GM18868 (cell line): Measurements from ENCODE around the gene C2orf49.
A peak's percentile ranks its signal among the peaks of the same experiment; 100 is the strongest.

ENCODE experiments used
- ATAC-seq: cut with Tn5 transposase; IDR thresholded peaks from one replicate; pipeline ENCODE4 v1.9.1; 2021; ENCODE audit warnings: mild to moderate bottlenecking, moderate library complexity; ENCODE audit not compliant: unreplicated experiment

Gene C2orf49

DNA sequence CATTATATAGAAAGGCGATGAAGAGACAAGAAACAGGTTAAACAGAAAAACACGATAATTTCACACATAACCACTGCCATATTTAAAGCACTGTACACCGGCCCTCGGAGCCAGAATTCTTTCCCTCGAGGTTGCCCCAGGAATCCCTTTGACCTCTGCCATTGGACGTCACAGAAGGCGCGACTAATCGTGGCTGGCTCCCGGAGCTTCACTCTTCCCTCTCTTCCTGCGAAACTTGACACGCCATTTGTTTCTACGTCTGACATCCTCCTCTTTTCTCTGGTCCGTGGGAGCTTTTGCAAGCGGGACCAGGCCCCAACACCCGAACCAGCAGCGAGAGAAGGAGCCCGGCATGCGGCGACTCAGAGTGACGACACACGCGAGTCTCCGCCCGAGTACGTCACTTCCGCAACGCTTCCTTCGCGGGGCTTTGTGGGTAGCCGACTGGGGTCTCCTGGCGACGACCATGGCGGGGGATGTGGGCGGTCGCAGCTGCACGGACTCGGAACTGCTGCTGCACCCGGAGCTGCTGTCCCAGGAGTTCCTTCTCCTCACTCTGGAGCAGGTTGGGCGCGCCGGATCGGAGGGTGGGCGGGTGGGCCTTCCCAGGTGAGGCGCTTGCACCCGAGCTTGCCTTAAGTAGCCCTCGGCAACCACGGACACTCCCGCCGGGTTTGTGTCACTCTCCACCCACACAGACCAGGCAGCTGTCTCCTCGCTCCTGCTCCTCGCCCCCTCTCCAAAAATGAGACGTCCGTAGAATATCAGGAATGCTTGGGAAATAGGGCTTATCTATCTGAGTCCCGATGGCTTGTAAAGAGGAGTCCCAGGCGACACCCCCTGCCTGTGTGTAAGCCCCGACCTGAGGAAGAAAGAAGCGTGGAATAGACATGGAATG, at the start of gene C2orf49:
Gene C2orf49 (plus strand): TSS at position 419 of the 898 bp plus-strand sequence. CDS start 48 bp downstream, at position 467.
- ATAC-seq: peak; percentile 94

DNA sequence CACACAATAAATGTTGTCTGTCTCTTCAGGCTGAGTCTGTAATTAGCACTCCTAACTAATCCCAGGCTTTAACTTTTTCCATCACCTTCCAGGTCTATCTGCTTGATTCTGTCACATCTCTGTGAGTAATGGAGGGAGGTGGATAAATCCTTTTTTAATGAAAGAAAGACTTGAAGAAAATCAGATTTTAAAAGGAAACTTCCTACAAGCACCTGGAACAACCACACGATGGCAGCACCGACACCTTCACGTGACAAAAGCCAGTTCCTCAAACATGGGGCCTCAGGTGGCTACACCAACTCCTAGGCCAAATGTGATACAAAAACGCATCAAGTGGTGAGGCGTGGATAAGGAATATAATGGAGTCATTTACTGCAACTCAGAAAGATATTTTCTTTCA, 49.6 kb upstream of the C2orf49 start:
- no peak for ATAC-seq

DNA sequence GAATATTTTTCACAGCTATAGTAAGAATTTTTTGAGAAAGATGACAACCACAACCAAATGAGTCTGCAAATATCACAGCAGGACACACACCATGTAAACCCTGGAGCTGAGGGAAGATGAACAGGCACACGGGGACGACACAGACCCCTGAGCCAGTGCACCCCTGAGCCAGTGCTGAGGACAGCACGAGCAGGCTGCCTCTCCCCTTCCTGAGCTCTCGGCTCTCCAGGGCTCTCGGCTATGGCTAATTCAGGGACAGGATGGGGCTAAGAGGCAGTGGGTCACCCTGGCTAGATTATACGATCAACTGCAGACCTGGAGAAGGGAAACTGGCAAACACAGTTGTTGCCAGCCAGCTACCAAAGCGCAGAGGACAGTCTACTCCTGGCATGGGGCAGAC, 49.2 kb upstream of the C2orf49 start:
- no peak for ATAC-seq

DNA sequence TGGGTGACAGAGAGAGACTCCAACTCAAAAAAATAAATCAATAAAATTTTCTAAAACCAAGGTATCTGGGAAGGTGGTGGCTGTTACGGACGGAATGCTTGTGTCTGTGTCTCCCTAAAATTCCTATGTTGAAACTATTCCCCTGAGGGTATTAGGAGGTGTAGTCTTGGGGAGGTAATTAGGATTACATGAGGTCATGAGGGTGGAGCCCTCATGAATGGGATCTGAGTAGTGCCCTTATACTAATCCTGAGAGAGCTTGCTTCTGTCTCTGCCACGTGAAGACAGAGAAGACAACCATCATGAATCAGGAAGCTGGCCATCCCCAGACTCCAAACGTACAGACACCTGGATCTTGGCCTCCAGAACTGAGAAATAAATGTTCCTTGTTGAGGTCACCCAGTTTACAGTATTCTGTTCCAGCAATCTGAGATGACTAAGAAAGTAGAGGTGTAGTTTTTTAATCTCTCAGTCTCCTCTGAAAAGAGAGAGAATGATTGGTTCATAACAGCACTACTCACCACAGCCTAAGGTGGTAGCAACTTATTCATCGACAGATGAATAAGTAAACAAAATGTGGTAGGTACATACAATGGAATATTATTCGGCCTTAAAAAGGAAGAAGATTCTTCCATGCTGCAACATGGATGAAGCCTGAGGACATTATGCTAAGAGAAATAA, 46.2 kb upstream of the C2orf49 start:
- ATAC-seq: no peak

DNA sequence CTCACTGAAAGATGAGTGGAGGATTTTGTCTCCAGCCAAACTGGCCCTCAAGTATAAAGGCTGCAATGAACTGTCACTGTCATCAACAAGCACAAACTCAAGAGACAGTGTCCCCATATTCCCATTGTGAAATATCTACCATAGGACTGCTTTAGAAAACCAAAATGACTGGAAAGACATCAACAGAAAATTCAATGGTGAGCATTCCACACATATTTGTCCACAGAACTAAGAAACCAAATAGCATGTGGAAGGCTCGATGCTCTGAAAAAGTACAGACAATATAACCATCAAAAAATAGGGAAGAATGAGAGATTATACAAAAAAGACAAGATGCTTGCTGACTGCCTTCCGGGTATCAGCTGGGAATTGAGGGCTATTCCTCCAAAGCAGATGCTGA, 45.4 kb upstream of the C2orf49 start:
- ATAC-seq: no peak

DNA sequence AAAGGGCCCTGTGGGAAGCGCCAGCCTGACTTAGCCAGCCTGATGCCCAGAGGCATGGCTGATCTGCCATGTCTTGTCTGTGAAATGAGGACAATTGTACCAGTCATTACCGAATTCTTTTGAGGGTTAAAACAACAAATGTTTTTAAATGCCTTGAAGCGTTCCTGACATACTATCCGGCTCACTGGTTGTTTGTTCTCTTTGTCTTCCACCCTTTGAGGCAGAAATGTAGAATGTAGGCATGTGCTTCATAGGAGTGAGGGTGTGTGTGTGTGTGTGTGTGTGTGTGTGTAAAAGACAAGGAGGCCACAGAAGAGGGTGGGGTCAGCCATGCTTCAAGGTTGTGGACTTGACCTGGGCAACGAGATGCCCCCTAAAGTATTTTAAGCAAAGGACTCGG, 43.3 kb upstream of the C2orf49 start:
- ATAC-seq: no peak

DNA sequence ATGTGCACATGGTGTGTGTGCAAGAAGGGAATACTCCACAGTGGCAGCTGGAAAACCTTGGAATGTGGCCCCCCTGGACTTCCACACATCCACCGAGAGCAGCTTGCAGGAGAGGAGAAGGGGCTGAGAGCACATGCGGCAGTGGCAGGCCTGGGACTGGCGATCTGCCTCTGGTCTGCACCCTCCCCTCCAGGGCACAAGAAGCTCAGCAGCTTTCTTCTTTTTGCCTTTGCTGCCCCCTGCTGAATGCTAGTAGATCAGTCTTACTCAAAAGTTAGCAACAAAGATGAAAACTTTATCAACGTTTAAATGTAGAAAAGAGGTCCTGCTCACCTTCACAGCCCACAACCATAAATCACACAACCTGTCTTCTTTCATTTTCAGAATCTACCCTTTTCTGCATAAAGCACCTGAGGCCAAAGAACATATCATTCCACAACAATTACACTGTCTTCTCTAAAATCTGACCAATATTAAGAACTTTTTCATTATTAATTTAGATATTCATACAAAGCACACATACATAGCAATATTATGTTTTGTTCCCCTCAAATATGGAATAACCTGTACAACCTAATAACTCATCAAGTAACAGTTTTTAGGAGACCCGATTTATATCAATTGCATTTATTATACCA, 42.4 kb upstream of the C2orf49 start:
- ATAC-seq: peak; percentile 75

DNA sequence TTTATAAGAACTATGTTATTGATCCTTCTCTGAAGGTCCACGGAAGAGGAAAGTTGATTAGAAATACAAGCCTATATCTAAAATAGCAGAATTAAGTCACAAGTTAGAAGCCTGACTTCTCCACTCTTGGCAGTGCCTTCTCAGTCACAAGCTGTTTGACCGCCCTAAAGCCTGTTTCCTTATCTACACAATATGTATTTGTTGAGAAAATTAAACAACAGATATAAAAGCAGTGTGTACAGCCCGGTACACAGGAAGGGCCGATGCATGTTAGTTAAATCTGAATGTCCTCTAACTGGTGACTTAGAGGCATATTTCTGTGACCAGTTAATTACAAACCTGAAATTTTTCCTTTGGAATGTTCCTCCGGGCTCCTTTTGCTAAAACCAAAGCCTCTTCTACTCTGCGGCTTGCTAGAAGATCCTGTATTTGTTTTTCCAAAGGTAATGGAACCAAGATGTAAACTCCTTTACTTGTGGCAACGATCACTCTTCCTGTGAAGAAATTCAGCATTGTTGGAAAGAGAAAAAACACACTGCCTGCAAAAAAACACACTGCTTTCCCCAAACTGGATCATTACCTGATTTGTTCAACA, 41.2 kb upstream of the C2orf49 start:
- ATAC-seq: no peak

DNA sequence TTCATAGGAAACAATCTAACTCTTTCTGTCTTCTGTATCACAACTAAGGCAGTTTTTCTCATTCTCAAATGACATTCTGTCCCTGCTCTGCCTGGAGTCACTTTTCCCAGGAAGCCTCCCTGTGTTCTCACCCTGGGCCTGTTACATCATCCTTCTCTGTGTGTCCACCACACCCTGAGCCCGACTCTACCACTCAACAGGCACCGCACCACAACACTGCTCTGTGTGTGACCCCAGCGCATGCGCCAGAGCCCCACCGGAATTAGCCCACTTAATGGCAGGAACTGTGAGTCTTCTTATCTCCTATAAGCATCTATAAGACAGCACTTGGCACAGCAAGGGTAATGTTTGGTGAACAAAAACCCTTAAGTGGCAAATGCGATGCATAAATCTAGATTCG, 40.1 kb upstream of the C2orf49 start:
- ATAC-seq: no peak

DNA sequence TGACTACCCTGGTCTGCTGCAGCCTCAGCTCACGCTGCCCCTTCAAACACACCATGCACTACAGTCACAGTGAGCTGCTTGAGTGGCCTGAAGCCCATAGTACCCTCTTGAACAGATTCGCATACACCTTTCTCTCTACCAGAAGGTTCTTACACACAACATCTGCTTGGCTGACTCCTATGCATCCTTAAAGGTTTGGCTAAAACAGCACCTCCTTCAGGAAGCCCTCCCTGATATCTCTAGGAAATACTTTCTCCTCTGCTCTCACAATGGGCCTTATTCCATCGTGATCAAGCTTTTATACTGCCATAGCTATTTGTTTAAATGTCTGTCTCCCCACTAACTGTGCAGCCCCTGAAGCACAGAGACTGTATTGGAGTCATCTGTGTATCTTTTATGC, 39.3 kb upstream of the C2orf49 start:
- no peak for ATAC-seq

DNA sequence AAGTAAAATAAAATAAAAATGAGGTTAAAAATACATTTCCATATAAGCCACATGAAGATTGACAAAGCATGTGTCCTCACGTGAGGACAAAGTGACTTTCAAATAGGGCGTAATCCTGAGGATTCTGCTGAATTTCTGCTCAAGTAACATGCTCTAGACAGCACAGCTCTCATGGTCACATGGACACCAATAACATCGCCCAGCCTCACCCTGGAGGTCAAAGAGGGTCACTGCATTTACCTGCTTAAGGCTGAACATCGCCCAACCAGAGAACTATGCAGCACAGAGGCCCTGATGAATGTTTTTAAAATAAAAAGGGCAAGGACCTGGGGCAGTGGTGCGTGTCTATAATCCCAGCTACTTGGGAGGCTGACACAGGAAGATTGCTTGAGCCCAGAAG, 38.0 kb upstream of the C2orf49 start:
- no peak for ATAC-seq

DNA sequence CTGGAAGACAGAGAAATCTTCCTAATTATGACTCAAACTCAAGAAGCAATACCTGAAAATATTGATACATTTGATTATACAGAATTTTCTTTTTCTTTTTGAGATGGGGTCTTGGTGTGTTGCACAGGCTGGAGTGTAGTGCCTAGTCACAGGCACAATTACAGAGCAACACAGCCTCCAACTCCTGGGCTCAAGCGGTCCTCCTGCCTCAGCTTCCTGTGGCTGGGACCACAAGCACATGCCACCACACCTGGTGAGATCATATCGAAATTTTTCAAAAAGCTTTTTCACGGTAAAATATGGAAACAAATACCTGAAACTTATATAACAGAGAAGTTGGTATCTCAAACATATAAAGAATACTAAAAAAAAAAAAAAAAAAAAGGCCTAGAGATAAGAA, 35.7 kb upstream of the C2orf49 start:
- no peak for ATAC-seq

DNA sequence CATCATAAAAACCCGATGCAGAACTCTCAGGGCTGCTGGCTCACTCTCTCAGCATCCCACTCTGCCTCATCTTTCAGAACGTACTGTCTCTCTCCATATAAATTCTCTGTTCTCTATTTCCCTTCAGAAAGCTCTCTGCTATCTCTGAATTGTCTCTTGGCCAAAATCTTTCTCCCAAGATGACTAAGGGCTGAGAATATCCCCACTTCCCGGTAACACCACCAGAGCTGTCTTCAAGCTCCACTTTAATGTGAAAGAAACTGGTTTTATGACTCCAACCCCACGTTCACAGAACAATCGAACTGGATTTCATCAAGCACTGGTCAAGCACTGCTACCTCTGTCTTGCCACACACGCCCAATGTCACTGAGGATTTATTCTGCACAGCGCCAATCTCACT, 30.2 kb upstream of the C2orf49 start:
- no peak for ATAC-seq

DNA sequence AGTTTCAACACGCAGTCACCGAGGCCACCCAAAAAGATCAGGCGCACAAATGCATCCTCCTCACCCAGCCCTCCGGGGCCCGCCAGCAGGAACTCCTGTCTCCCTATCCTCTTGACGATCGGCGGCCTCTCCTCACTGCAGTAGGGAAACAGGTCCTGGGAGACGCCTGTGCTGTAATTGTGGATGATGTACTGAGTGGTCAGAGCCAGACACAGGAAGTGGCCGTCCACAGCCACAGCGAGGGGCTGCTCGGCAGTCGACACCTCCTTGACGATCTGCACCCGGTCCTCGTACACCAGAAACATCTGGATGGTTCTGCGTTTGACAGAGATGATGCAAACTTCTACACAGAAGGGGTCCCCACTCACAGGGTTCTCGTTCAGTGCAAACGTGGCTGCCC, 29.8 kb upstream of the C2orf49 start:
- no peak for ATAC-seq

DNA sequence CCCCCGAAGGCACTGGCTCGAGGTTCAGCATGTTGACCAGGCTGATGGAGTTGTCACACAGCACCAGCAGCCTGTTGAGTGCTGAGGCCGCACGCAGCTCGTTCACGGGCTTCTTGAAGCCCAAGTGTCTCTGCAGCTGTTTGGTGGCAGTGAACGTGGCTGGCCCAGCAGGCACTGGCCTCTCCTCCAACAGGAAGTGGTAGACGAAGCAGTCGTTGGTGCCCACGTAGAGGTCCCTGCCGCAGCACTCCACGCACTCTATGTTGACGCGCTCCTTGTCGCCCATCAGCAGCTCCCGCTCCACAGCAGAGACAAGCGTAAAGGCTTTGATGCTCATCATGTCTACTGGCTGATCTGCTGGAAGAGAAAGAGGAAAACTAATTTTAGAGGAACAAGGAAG, 29.4 kb upstream of the C2orf49 start:
- ATAC-seq: no peak

DNA sequence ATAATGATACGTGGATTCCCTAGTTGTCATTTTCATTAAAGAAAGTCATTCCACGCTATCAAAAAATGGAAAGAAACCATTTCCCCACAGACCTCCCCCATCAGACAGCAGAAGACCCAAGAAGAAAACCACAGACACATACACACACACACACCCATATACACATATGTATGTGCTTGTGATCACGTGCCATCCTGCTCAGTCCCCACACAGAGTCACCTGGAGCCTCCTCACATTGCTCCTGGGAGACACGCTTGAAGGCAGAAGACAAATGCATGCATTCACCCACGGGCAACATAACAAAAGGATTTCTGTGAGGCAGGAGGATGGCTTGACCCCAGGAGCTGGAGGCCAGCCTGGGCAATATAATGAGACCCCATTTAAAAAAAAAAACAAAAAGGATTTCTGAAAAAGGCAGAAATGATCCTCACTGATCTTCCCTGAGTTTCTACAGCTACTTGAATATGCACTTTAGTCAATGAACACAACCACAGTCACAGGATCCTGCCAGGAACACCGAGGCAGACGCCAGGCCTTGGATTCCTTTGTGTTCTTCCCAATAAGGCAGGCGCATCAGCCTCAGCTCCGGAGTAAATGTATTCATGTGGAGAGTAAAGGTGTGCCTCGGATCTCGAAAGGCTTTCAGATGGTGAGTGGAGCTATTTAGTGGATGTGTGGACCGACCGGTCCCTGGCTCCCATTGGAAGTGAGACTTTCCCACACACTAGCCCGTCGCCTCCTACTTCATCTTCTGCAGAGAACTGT, 28.8 kb upstream of the C2orf49 start:
- no peak for ATAC-seq

DNA sequence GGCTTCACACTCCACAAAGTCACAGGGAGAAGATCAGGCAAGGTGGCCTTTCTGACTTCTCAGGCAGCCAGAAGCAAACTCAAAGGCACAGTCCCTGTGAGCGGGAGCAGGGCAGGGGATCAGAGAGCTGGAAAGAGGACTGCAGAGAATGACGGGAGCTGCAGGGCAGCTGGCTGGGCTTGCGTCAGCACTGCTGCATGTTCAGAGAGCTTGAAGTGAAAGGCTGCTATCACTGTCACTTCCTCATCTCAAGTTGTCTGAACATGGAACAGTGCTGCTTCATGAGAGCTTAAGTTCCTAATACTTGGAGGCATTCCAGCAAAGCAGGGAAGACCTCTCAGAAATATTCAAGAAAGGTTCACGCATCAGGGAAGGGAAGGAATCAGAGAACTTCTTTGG, 28.2 kb upstream of the C2orf49 start:
- ATAC-seq: peak; percentile 76

DNA sequence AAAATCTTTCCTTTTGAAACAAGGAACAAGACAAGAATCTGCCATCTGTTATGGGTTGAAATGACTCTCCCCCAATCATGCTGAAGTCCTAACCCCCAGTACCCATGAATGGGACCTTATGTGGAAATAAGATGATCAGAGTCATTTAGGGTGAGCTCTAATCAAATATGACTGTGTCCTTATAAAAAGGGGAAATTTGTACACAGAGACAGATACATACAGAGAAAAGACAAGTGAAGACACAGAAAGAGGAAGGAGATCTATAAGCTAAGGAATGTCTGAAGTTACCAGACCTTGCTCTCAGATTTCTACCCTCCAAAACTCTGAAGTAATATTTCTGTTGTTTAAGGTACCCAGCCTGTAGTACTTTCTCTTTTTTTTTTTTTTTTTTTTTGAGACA, 23.5 kb upstream of the C2orf49 start:
- peak; percentile 46 for ATAC-seq

DNA sequence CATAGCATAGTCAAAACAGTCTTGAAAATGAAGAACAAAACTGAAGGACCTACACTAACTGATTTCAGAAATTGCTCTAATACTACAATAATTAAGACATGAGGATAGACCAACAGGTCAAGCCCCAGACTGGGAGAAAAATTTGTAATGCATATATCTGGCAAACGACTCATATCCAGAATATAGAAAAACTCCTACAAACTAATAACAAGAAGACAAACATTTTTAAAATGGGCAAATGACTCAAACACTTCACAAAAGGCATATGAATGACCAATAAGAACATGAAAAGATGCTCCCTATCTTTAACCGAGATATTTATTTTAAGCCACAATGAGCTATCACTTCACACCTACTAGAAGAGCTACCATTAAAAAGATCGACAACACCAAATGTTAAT, 22.0 kb upstream of the C2orf49 start:
- peak; percentile 75 for ATAC-seq

DNA sequence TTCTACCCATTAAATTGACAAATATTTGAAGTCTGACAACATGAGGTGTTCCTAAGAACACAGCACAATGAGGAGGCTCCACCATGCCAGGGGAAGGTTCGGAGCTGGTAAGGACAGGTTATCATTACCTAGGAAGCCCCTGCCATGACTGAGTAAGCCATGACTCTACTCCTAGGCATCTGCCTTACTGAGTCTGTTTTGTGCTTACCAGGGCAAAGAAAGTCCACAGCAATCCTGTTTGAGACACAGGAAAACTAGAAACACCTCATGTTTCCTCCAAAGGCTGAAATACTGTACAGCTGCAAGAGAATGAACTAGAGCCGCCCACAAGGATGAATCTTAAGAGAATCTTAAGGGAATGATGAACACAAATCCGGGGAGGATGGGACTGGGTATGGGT, 19.4 kb upstream of the C2orf49 start:
- ATAC-seq: no peak
